H1 (cell line): Measurements from ENCODE around the gene RASGRP4. TPM values are rescaled to one million over a fixed set of nuclear protein-coding genes. Genes with fewer than 3 reads are reported as not detected.

Source experiments
- NANOG ChIP-seq: IDR thresholded peaks from 2 replicates; pipeline ENCODE4 v1.6.1; 2011; ENCODE audit warnings: low read length, low read depth, mild to moderate bottlenecking, inconsistent platforms; ENCODE audit not compliant: insufficient read depth, poor library complexity, severe bottlenecking
- polyA plus RNA-seq, 7 experiments: library from polyadenylated mRNA; depleted of rRNA in 3 of 7; stranded (reverse) in 5 of 7; unstranded in 2 of 7; fragments of >200 nt in 5 of 7; fragments of 200-250 nt in 2 of 7; gene quantifications; 1 replicate in 5 of 7; 2 replicates in 1 of 7; 4 replicates in 1 of 7; pipeline versions ENCODE4 v1.2.1 to v1.2.3, GENCODE V29; 2011 to 2013; ENCODE audit warnings: missing spikeins in 2 of 7, mixed read lengths in 2 of 7
- total RNA-seq: library from RNA; stranded (reverse); fragmentation: NEBNext Ultra II Directional; extraction: Animal tissue kit (Norgen Biotek cat#: 25700); gene quantifications from 2 replicates; pipeline ENCODE4 v1.2.1, GENCODE V29; 2021
- TF ChIP-seq, protein P1 (sequence below), 3 experiments: IDR thresholded peaks; 1 replicate in 2 of 3; 2 replicates in 1 of 3; pipeline versions ENCODE4 v1.5.1 to v1.6.1; 2011; ENCODE audit warnings: low read length in 3 of 3, mild to moderate bottlenecking in 3 of 3, inconsistent platforms in 2 of 3, low read depth in 1 of 3, moderate library complexity in 1 of 3; ENCODE audit not compliant: insufficient read depth in 1 of 3; ENCODE audit errors: control extremely low read depth in 1 of 3

RASGRP4 gene
- total and polyA plus RNA-seq, 2 of the 8 experiments (the other 6 are each of a cell fraction or from before 2014, with no cell fraction given): 1.9 to 3.1 TPM

DNA sequence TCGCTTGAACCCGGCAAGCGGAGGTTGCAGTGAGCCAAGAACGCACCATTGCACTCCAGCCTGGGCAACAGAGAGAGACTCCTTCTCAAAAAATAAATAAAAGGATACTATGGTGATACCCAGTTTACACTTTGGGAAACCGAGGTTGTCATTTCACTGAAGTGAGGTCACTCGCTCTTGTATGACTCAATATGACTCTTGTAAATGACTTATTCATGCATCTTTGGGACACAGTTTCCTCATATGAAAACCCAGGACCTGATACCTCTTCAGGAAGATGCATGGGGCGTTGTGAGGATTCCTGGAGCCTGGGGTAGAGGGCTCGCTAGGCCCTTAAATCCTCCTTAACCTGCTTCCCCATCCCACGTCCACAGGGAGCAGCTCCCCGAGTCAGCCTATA, 47.2 kb downstream of the RASGRP4 start (continued):
- no peak for TF ChIP-seq NANOG
- TF ChIP-seq, protein P1, sequence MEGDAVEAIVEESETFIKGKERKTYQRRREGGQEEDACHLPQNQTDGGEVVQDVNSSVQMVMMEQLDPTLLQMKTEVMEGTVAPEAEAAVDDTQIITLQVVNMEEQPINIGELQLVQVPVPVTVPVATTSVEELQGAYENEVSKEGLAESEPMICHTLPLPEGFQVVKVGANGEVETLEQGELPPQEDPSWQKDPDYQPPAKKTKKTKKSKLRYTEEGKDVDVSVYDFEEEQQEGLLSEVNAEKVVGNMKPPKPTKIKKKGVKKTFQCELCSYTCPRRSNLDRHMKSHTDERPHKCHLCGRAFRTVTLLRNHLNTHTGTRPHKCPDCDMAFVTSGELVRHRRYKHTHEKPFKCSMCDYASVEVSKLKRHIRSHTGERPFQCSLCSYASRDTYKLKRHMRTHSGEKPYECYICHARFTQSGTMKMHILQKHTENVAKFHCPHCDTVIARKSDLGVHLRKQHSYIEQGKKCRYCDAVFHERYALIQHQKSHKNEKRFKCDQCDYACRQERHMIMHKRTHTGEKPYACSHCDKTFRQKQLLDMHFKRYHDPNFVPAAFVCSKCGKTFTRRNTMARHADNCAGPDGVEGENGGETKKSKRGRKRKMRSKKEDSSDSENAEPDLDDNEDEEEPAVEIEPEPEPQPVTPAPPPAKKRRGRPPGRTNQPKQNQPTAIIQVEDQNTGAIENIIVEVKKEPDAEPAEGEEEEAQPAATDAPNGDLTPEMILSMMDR (IDR thresholded peaks at IDR 0.05; ENCODE audit: control extremely low read depth in 1 of 3, insufficient read depth in 1 of 3, low read depth in 1 of 3, low read length in 3 of 3): no peak
